HepG2 (cell line): ENCODE data around the gene GPATCH8. TPM values are rescaled to one million over a fixed set of nuclear protein-coding genes. Genes with fewer than 3 reads are reported as not detected.
A peak's percentile ranks its signal among the peaks of the same experiment; 100 is the strongest.

Source experiments
- ARID5B ChIP-seq: IDR thresholded peaks from 2 replicates; pipeline ENCODE4 v1.4.0; 2020; ENCODE audit warnings: mild to moderate bottlenecking, missing genetic modification reagents
- ATRX ChIP-seq: sonication (generic); formaldehyde crosslinking; IDR thresholded peaks from 2 replicates; pipeline ENCODE4 v1.4.0; 2020; ENCODE audit warnings: missing genetic modification reagents, borderline replicate concordance
- FOXA1 ChIP-seq, 2 experiments: fragments of 450-650 bp in 1 of 2; sonication (generic) in 1 of 2; formaldehyde crosslinking in 1 of 2; IDR thresholded peaks; 2 replicates each; pipeline versions ENCODE4 v1.4.0 to v1.6.1; 2016 to 2020; ENCODE audit warnings: missing genetic modification reagents in 1 of 2
- FOXO4 ChIP-seq: sonication (generic); formaldehyde crosslinking; conservative IDR thresholded peaks from 2 replicates; pipeline ENCODE4 v1.8.1; 2023; ENCODE audit warnings: missing genetic modification reagents
- GATAD1 ChIP-seq: IDR thresholded peaks from 2 replicates; pipeline ENCODE4 v1.6.1; 2016; ENCODE audit warnings: missing genetic modification reagents, missing compliant biosample characterization
- KAT8 ChIP-seq: IDR thresholded peaks from 2 replicates; pipeline ENCODE4 v1.6.1; 2016; ENCODE audit warnings: missing genetic modification reagents, missing compliant biosample characterization
- KLF6 ChIP-seq: IDR thresholded peaks from 2 replicates; pipeline ENCODE4 v1.8.0; 2016; ENCODE audit warnings: missing biosample characterization, missing genetic modification reagents
- KLF9 ChIP-seq: IDR thresholded peaks from 2 replicates; pipeline ENCODE4 v1.6.1; 2016; ENCODE audit warnings: low read depth
- MEIS2 ChIP-seq: sonication (generic); formaldehyde crosslinking; IDR thresholded peaks from 2 replicates; pipeline ENCODE4 v1.9.0; 2021; ENCODE audit warnings: mild to moderate bottlenecking, missing genetic modification reagents
- MXD3 ChIP-seq: IDR thresholded peaks from 2 replicates; pipeline ENCODE4 v1.6.1; 2016; ENCODE audit warnings: mild to moderate bottlenecking, missing biosample characterization, missing genetic modification reagents
- NCOR1 ChIP-seq: fragments of 200-600 bp; sonication (generic); IDR thresholded peaks from 2 replicates; pipeline ENCODE4 v1.7.0; 2017; ENCODE audit warnings: antibody characterized with exemption, low read length, borderline replicate concordance
- PATZ1 ChIP-seq: sonication (generic); formaldehyde crosslinking; IDR thresholded peaks from 2 replicates; pipeline ENCODE4 v1.4.0; 2020; ENCODE audit warnings: missing genetic modification reagents
- RARG ChIP-seq: sonication (generic); formaldehyde crosslinking; IDR thresholded peaks from 2 replicates; pipeline ENCODE4 v1.4.0; 2020; ENCODE audit warnings: low read depth, mild to moderate bottlenecking, missing genetic modification reagents
- SNAPC2 ChIP-seq: sonication (generic); formaldehyde crosslinking; IDR thresholded peaks from 2 replicates; pipeline ENCODE4 v1.8.1; 2022; ENCODE audit warnings: mild to moderate bottlenecking, missing genetic modification reagents
- ZNF143 ChIP-seq: sonication (generic); formaldehyde crosslinking; IDR thresholded peaks from 2 replicates; pipeline ENCODE4 v1.4.0; 2020; ENCODE audit warnings: missing genetic modification reagents
- ZNF251 ChIP-seq: sonication (generic); formaldehyde crosslinking; IDR thresholded peaks from 2 replicates; pipeline ENCODE4 v1.9.0; 2021; ENCODE audit warnings: mild to moderate bottlenecking, missing genetic modification reagents
- ZNF589 ChIP-seq: sonication (generic); formaldehyde crosslinking; conservative IDR thresholded peaks from 2 replicates; pipeline ENCODE4 v1.8.0; 2022; ENCODE audit warnings: mild to moderate bottlenecking, moderate library complexity, missing genetic modification reagents
- ZNF660 ChIP-seq: sonication (generic); formaldehyde crosslinking; IDR thresholded peaks from 2 replicates; pipeline ENCODE4 v1.5.1; 2020; ENCODE audit warnings: mild to moderate bottlenecking, low read depth, missing genetic modification reagents, borderline replicate concordance
- ZNF713 ChIP-seq: sonication (generic); formaldehyde crosslinking; IDR thresholded peaks from 2 replicates; pipeline ENCODE4 v1.4.0; 2020; ENCODE audit warnings: mild to moderate bottlenecking, missing genetic modification reagents
- ZNF841 ChIP-seq: sonication (generic); formaldehyde crosslinking; IDR thresholded peaks from 2 replicates; pipeline ENCODE4 v1.8.1; 2023; ENCODE audit warnings: missing genetic modification reagents, borderline replicate concordance
- ZSCAN9 ChIP-seq: IDR thresholded peaks from 2 replicates; pipeline ENCODE4 v1.6.1; 2016; ENCODE audit warnings: borderline replicate concordance
- polyA plus RNA-seq, 8 experiments: library from polyadenylated mRNA; depleted of rRNA in 3 of 8; stranded (reverse) in 7 of 8; unstranded in 1 of 8; fragments of >200 nt; fragmentation: Illumina TruSeq in 4 of 8; extraction: Trizol in 4 of 8; gene quantifications; 2 replicates each; pipeline versions ENCODE4 v1.2.1 to v1.2.3, GENCODE V29; 2011 to 2016; ENCODE audit warnings: low read depth in 4 of 8, missing spikeins in 1 of 8, mixed read lengths in 1 of 8; ENCODE audit not compliant: insufficient read depth in 1 of 8
- total RNA-seq, 5 experiments: library from RNA; depleted of rRNA; stranded (reverse); fragments of >200 nt; fragmentation: Illumina TruSeq; extraction: Trizol; gene quantifications; 2 replicates each; pipeline ENCODE4 v1.2.3, GENCODE V29; 2016; ENCODE audit warnings: low read depth in 1 of 5
- TF ChIP-seq, protein P1 (sequence below): IDR thresholded peaks from 2 replicates; pipeline ENCODE4 v1.6.1; 2018; ENCODE audit warnings: missing genetic modification reagents

Gene GPATCH8
- total and polyA plus RNA-seq, 2 of the 13 experiments (the other 11 are each of a cell fraction or from before 2014, with no cell fraction given): 20.7 to 21.5 TPM

- no peak for TF ChIP-seq RARG (CRISPR knock-in tag)
- no peak for TF ChIP-seq ZNF713 (CRISPR knock-in tag)
- no peak for TF ChIP-seq ZNF251 (CRISPR knock-in tag)
- TF ChIP-seq PATZ1 (CRISPR knock-in tag): peak; percentile 54; the same call in 1 of the 2 replicates
- peak; percentile 64; the same call in 1 of the 2 replicates for TF ChIP-seq KLF6
- TF ChIP-seq, protein P1, sequence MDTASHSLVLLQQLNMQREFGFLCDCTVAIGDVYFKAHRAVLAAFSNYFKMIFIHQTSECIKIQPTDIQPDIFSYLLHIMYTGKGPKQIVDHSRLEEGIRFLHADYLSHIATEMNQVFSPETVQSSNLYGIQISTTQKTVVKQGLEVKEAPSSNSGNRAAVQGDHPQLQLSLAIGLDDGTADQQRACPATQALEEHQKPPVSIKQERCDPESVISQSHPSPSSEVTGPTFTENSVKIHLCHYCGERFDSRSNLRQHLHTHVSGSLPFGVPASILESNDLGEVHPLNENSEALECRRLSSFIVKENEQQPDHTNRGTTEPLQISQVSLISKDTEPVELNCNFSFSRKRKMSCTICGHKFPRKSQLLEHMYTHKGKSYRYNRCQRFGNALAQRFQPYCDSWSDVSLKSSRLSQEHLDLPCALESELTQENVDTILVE (CRISPR knock-in tag): no peak
- no peak for TF ChIP-seq ZNF660 (CRISPR knock-in tag)
- no peak for TF ChIP-seq SNAPC2 (CRISPR knock-in tag)
- TF ChIP-seq KLF9 (CRISPR knock-in tag): no peak
- TF ChIP-seq ARID5B (CRISPR knock-in tag): peak; percentile 65; the same call in 1 of the 2 replicates
- no peak for TF ChIP-seq ZNF589 (CRISPR knock-in tag)
- TF ChIP-seq NCOR1: no peak
- no peak for TF ChIP-seq ZNF841
- no peak for TF ChIP-seq ATRX (CRISPR knock-in tag)
- 0 out of 2 replicates have a peak, but pooled peaks have one; percentile 23 for TF ChIP-seq GATAD1
- no peak for TF ChIP-seq MXD3 (CRISPR knock-in tag)
- peak; percentile 61; the same call in 1 of the 2 replicates for TF ChIP-seq KAT8 (CRISPR knock-in tag)
- TF ChIP-seq ZNF143 (CRISPR knock-in tag): 0 out of 2 replicates have a peak, but pooled peaks have one; percentile 44
- no peak for TF ChIP-seq FOXA1 (IDR thresholded peaks at IDR 0.05)
- no peak for TF ChIP-seq FOXA1 (CRISPR knock-in tag; IDR thresholded peaks at IDR 0.05)
- no peak for TF ChIP-seq FOXO4 (CRISPR knock-in tag)
- peak; percentile 59; the same call in 1 of the 2 replicates for TF ChIP-seq ZSCAN9 (CRISPR knock-in tag)
- TF ChIP-seq MEIS2: no peak
Measured at GRCh38 chr17:44533533-44534246, 30.5 kb upstream of the GPATCH8 start (continued).
